DND-41 (cell line): ENCODE results near the gene GOLGA1.
"Not testable (repeated sequence)": the region's sequence is repeated elsewhere in the genome, so short reads cannot be mapped to it uniquely, and the experiment has no call there.

Experiments
- CTCF ChIP-seq: IDR thresholded peaks from 2 replicates; pipeline ENCODE4 v1.5.1; 2012; ENCODE audit warnings: borderline replicate concordance, low read length, moderate library complexity, mild to moderate bottlenecking; ENCODE audit not compliant: poor library complexity, severe bottlenecking; ENCODE audit errors: extremely low read depth
- EZH2 ChIP-seq: IDR thresholded peaks from 3 replicates; pipeline ENCODE4 v1.6.1; 2012; ENCODE audit warnings: borderline replicate concordance, low read depth, mild to moderate bottlenecking, moderate library complexity, low read length, inconsistent platforms; ENCODE audit not compliant: severe bottlenecking

GRCh38 chr9:124846467-124846866 lies 94.4 kb downstream of the GOLGA1 start:
- TF ChIP-seq CTCF, EZH2: not testable (repeated sequence)
